ENCODE data around the gene HOXA13. TPM values are rescaled to one million over a fixed set of nuclear protein-coding genes. Genes with fewer than 3 reads are reported as not detected.

HOXA13 gene
- total RNA-seq, 1 experiment from 2014 or later = not detected

DNA sequence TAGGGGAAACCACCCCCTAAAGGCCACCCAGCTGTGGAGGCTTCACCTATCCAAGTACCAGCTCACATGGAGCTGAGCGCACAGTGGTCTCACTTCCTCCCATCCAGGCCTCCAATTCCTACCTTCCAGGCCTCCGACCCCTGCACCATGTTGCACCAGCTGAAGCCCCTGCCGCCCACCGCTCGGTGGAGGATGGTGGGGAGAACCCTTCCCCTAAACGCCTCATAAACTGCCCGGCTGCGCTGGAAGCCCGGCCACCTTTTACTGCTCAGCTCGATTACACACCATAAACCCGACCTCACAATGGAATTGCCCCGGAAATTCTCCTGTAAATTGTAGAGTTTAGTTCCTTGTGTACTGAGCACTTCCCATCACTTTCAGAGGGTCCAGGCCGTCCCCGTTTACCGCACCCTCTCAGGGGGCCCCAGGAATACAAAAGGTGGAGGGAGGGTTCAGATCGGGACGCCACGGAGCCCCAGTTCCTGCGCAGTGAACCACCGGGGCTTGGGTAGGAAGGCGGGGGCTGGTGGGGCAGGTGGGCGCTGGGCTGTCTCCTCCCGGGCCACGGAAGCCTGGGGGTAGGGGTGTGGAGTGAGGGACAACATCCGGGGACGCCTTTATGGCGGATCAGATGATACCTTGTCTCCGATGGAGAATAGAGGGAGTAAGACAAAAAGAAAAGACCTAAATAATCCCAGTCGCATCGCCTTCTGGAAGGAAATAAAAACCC lies 42.0 kb downstream of the HOXA13 start:
- no peak overlapping the region for H4K91ac ChIP-seq (ENCODE audit: insufficient read length, low read depth, low read length)
- H3K4ac ChIP-seq (ENCODE audit: low read depth, low read length) = no peak overlapping the region
- no peaks in the 10 kb centered on the region for H3K79me2 ChIP-seq (ENCODE audit: insufficient read depth, low read length)
- H3K4me1 ChIP-seq (ENCODE audit: insufficient read depth, low read length) = no peaks in the 10 kb centered on the region
- H3K56ac ChIP-seq (ENCODE audit: insufficient read length, low read depth, low read length) = no peak overlapping the region
- H3K23ac ChIP-seq (ENCODE audit: insufficient read length, low read depth, low read length) = no peak overlapping the region
- no peaks in the 10 kb centered on the region for H3K79me1 ChIP-seq (ENCODE audit: insufficient read depth, low read depth, low read length, poor library complexity, severe bottlenecking)
- H2BK12ac ChIP-seq (ENCODE audit: insufficient read length, low read depth, low read length) = no peak overlapping the region
- no CpG with 5 or more reads among the region's 30 CpGs for WGBS (ENCODE audit: extremely low coverage, insufficient read length, low lambda C conversion rate)
- no peak overlapping the region for H3K14ac ChIP-seq (ENCODE audit: insufficient read depth, low read length)
- no peak overlapping the region for H2AK5ac ChIP-seq (ENCODE audit: insufficient read length, low read length)
- H4K20me1 ChIP-seq (ENCODE audit: control insufficient read depth, insufficient read depth, insufficient read length) = no peaks in the 10 kb centered on the region
- no peak overlapping the region for H3K4me2 ChIP-seq (ENCODE audit: insufficient read depth, insufficient read length, low read length)
- peaks cover 3 to 11% of the 10 kb centered on the region in 2 experiments; a peak in 3 of 4 replicates for H3K4me1 Mint-ChIP-seq
- no peak overlapping the region for H2AFZ ChIP-seq (ENCODE audit: low read length)
- H3K9me3 Mint-ChIP-seq = peaks cover 13 to 24% of the 10 kb centered on the region in 2 experiments
- H2BK120ac ChIP-seq (ENCODE audit: low read depth, low read length, poor library complexity, severe bottlenecking) = no peak overlapping the region
- H3K9me3 ChIP-seq (ENCODE audit: control insufficient read depth, low read depth, low read length) = no peaks in the 10 kb centered on the region
- H2BK5ac ChIP-seq (ENCODE audit: insufficient read length, low read length) = no peak overlapping the region
- H2BK20ac ChIP-seq (ENCODE audit: low read depth, low read length, poor library complexity, severe bottlenecking) = no peak overlapping the region
- no peak overlapping the region for H2BK15ac ChIP-seq (ENCODE audit: low read depth, low read length)
- no peak overlapping the region; a peak in 1 of 7 replicates for H3K27ac Mint-ChIP-seq
- DNase-seq = peak; percentile 26
- H3K27ac ChIP-seq (ENCODE audit: insufficient read length, low read depth, low read length) = no peak overlapping the region
- TF ChIP-seq, protein P1, sequence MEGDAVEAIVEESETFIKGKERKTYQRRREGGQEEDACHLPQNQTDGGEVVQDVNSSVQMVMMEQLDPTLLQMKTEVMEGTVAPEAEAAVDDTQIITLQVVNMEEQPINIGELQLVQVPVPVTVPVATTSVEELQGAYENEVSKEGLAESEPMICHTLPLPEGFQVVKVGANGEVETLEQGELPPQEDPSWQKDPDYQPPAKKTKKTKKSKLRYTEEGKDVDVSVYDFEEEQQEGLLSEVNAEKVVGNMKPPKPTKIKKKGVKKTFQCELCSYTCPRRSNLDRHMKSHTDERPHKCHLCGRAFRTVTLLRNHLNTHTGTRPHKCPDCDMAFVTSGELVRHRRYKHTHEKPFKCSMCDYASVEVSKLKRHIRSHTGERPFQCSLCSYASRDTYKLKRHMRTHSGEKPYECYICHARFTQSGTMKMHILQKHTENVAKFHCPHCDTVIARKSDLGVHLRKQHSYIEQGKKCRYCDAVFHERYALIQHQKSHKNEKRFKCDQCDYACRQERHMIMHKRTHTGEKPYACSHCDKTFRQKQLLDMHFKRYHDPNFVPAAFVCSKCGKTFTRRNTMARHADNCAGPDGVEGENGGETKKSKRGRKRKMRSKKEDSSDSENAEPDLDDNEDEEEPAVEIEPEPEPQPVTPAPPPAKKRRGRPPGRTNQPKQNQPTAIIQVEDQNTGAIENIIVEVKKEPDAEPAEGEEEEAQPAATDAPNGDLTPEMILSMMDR (conservative IDR thresholded peaks at IDR 0.05) = no peak
- no peak overlapping the region for H4K5ac ChIP-seq (ENCODE audit: insufficient read length, low read depth, low read length)
- no peak overlapping the region for H4K8ac ChIP-seq (replicated peaks; ENCODE audit: insufficient read length, low read depth, low read length)
- H3T11ph ChIP-seq (ENCODE audit: low read length) = no peak overlapping the region
- no peak overlapping the region for H3K18ac ChIP-seq (ENCODE audit: insufficient read length, low read depth, low read length)
- H3K36me3 Mint-ChIP-seq (ENCODE audit: insufficient read depth in 1 of 3, low read depth in 3 of 3) = peaks cover 0 to 6% (median 0%) of the 10 kb centered on the region in 3 experiments; a peak in 3 of 7 replicates
- no peak overlapping the region for H3K4me3 Mint-ChIP-seq
- no peak overlapping the region for H3K9ac ChIP-seq (ENCODE audit: extremely low read depth, insufficient read length, low read length)
- H3K27me3 ChIP-seq (ENCODE audit: insufficient read depth, low read length) = peaks cover 97% of the 10 kb centered on the region
- peaks cover 98% of the 10 kb centered on the region for H3K27me3 Mint-ChIP-seq (ENCODE audit: low read depth)
- no peaks in the 10 kb centered on the region for H3K23me2 ChIP-seq (ENCODE audit: insufficient read length, low read depth, low read length, poor library complexity, severe bottlenecking)

All from H9 (cell line).